ENCODE results near the gene CILP.
A peak's percentile ranks its signal among the peaks of the same experiment; 100 is the strongest.
"Not testable (repeated sequence)": the region's sequence is repeated elsewhere in the genome, so short reads cannot be mapped to it uniquely, and the experiment has no call there.

CILP gene

DNA sequence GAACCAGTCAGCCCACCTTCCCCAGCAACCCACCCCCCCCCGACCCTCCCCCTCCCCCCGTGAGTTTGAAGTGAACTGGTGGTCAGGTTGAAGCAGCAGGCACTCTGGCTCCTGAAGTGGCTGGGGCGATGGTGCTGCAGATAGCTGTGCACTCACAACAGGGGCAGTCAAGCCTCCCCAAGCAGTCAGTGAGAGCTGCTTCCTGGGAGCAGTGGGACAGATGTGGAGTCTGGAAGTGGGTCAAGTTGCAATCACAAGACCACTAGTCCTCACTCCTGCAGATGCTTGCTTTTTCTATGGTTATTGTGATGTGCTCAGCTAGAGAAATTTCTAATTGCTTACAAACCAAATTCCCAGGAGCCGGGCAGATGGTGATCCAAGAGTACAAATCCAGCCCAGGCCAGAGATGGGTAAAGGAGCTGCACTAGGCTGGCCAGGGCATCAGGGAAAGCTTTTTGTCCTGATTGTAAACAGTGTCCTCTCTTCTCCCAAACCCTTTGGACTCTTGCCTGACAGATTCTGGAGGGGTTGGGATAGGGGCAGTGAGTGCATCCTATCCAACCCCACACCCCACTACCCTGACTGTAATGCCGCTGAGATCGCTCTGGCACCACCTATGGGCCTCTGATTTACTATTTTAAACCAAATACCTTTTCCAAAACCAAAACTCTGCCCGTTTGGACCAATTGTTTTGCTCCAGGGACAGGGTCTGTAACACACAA is 16.3 kb downstream of the CILP start:
- ATAC-seq: no peak

DNA sequence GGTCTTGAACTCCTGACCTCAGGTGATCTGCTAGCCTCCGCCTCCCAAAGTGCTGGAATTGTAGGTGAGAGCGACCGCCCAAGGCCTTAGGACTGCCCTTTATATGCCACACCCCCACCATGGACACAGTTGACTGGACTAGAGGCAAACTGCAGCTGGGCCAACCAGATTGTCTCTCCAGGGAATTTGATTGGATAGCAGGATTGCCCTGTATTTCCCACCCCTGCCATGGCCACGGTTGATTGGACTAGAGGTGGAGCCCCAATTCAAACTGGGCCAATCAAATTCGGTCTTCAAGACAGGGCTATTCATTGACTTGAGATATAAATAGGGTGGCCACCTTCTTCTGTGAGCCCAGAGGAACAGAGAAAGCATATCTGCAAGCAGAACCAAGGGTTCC is 19.3 kb downstream of the CILP start:
- no peak for DNase-seq
- no peak for ATAC-seq

More for the DNA sequence above, 16.3 kb downstream of the CILP start:
- no peak for DNase-seq

DNA sequence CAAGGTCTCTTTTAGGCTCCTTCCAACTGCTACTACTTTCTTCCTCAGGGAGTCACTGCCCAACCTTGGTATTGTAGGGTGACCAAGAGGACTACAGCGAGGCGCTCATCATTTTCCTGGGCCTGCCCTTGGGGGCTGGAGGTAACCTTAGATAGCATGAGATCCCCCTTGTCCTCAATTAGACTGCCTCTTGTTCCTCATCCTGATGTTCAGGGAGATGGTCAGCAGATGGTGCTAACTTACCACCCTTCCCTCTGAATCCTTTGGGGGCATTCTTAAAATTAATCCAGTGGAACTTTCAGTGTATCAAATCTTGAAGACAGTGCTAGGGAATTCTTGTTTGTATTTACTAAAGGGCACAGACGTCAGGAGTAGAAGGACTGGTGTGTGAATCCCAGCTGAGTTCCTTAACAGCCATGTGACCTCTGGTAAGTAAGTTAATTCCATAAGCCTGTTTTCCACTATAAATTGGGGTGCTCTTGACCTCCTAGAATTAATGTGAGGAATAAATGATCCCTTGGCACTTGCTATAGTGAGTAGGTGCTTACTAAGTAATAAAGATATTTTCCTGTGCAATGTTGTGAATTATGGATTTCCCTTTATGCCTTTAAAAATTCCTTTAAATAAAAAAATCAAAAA is 22.1 kb downstream of the CILP start:
- ATAC-seq (no peak), DNase-seq (peak; percentile 22)

DNA sequence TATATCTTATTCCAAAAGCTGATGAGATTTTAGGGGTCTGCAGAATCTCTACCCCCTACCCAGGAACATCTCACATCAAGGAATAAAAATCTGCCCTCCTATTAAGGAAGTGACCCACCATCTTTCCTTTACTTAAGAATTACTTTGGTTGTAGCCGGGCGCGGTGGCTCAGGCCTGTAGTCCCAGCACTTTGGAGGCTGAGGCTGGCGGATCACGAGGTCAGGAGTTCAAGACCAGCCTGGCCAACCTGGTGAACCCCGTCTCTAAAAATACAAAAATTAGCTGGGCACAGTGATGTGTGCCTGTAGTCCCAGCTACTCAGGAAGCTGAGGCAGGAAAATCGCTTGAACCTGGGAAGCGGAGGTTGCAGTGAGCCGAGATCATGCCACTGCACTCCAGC is 22.8 kb downstream of the CILP start:
- ATAC-seq, DNase-seq: not testable (repeated sequence)

DNA sequence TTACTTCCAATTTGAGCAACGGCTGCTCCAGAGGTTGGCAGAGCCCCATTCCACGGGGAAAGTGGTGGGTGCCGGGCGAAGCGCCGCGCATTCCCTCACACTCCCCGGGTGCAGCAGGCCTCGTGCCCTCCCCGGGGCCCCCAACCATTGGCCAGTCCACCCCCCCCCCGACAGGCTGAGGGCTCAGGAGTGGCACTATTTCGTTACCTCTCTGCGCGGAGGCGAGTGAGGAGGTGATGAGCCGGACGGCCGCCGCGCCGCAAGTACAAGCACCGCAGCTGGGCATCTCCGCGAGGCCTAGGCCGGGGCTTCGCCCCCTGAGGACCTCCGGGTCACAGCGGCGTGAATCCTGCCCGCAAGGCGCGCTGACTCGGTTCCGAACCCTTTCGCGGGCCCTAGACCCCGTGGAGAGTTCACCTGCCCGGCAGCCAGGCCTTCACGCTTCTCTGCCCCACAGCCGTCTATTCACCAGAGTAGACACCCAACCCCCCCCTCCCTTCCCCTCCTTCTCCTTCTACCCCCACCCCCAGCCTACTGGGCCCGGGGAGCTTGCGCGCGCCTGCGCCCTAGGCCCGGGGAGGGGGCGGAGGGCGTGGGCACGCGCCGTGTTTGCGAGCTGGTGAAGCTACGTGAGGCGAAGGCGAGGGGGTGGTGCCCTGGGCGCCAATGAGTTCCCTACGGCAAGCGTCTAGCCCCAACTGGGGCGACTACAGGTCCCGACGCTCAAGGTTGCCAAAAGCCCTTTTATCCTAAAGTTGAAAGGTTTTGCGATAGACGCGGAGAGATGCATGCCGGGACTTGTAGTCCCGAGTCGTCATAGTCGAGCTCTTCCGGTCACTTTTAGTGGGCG is 26.2 kb downstream of the CILP start, which contains the start of gene CLPX:
TSS of gene CLPX (minus strand) at position 475 of the 850 bp plus-strand sequence. CDS start at position 286, 189 bp downstream.
- ATAC-seq (peak; percentile 95), DNase-seq (peak; percentile 90)

DNA sequence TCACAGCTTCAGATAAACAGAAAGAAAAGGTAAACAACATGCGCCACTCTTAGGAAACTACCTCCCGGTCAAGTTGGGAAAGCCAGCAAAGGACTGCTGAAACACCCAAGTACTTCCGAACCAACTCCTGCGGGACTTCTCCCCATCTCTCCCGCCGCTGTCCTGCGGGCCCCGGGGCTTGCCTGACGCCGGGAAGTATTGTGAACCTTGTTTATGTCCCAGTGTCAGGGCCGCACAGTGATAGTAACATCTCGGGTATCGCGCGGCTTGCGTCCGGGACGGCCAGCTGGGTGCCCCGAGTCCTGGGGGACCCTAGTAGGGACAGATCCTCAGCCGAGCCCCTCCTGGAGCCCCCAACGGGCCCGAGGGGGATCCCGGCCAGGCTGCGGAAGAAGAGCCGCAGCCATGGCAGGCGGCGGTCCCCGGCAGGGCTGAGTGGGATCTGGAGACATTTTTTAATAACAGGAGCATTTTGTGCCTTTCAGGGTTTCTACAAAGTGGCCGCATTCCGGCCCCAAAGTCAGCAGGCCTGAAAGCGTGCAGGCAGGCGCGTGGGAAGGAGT is 26.9 kb downstream of the CILP start:
- DNase-seq (peak; percentile 54), ATAC-seq (no peak)

DNA sequence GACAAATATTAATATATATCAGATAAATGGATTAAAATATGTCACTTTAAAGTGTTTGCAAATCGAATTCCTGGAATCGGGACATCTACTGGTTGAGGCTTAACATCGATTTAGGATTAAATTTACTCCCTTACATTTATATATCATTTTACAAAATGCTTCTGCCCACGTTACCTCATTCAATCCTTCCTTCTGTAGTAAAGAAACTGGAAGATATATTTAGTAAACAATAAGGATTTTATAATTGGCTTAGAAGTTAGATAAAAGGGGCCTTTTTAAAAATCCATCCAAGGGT is 27.5 kb downstream of the CILP start:
- DNase-seq (no peak), ATAC-seq (no peak)

DNA sequence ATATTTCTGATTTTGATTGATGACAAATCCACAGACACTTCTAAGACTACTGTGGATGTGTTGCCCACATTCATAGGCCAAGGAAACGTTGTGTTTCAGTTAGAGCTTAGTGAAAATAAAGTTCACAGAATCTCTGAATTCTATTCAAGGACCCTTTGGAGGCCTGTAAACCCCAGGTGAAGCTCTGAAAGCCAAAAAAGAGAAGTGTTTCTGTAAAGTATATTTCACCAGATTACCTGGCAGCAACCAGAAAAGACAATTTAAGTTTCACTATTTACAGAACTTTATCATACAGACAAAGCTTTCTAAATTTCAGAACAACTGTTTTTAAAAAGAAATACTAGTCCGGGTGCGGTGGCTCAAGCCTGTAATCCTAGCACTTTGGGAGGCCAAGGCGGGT is 28.7 kb downstream of the CILP start:
- no peak for DNase-seq
- no peak for ATAC-seq

DNA sequence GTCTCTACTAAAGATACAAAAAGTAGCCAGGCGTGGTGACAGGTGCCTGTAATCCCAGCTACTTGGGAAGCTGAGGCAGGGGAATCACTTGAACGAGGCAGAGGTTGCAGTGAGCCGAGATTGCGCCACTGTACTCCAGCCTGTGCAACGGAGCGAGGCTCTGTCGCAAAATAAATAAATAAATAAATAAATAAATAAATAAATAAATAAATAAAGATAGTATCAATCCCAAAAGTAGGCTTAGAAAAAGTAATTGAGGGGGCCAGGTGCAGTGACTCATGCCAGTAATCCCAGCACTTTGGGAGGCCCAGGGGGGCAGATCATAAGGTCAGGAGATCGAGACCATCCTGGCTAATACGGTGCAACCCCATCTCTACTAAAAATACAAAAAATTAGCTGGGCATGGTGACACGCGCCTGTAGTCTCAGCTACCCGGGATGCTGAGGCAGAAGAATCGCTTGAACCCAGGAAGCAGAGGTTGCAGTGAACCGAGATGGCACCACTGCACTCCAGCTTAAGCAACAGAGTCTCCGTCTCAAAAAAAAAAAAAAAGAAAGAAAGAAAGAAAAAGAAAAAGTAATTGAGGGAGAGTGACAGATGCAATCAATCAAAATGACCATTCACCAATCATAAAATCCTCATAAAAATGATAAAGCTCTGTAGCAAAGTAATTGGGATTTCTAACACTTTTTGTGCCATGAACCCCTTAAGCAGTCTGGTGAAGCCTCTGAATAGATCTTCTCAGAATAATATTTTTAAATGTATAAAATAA is 29.5 kb downstream of the CILP start:
- ATAC-seq, DNase-seq: not testable (repeated sequence)

DNA sequence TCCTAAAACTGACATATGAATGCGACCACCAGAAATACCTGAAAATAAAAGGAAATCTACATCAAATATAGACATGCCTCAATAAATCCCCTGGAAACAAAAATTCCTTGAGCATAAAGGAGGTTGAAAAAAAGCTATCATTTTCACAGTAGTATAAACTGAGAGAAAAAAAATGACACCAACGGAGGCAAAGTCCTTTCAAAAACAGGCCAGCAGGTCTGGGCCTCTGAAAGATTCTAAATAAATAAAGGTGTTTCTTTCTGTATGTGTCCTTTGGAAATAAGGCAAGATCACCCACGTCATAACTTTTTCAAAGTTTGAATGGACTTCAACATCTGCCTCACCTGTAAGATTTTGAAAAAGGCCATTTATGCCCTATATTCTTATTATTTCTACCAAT is 31.1 kb downstream of the CILP start:
- DNase-seq (no peak), ATAC-seq (no peak)

DNA sequence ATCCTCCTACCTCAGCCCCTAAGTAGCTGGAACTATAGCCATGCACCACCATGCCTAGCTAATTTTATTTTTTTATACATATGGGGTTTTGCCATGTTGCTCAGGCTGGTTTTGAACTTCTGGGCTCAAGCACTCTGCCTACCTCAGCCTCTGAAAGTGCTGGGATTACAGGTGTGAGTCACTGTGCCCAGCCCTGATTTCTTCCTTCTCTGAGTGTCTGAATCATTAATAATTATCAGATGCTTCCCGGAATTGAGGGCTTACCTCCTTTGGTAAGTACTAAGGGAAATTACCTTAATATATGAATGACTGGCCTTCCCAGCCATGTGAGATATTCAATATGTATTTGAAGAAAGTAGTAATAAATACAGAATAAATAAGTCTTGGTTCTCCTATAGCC is 33.4 kb downstream of the CILP start:
- ATAC-seq: no peak
- no peak for DNase-seq

DNA sequence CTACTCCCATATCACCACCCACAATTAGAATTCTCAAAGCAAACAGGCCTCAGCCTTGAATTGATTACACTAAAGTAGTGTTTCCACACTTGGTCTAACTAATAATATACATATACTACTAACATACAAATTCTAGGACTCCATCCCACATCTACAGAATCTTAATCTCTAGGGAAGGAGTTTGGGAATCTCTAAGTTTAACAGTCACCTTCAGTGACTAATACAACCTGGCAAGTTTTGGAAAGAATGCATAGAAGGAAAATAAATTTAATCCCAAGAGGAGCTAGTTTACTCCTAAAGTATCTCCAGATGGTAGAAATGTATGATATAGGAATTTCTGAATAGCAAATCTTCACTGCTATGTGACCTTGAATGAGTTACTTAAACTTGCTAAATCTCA is 35.2 kb downstream of the CILP start:
- DNase-seq: no peak
- no peak for ATAC-seq

DNA sequence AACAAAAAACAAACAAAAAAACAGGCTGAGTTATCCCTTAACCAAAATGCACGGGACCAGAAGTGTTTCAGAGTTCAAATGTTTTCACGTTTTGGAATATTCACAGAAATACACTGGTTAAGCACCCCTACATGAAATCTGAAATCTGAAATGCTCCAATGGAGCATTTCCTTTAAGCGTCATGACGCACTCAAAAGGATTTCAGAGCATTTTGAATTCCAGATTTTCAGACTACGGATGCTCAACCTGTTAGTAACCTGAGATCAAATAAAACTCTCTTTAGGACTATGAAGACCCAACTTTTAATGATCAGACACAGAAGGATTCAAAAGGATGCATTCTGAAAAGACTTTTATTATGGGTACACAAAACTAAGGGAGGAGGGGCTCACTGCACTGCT is 35.8 kb downstream of the CILP start:
- no peak for ATAC-seq

DNA sequence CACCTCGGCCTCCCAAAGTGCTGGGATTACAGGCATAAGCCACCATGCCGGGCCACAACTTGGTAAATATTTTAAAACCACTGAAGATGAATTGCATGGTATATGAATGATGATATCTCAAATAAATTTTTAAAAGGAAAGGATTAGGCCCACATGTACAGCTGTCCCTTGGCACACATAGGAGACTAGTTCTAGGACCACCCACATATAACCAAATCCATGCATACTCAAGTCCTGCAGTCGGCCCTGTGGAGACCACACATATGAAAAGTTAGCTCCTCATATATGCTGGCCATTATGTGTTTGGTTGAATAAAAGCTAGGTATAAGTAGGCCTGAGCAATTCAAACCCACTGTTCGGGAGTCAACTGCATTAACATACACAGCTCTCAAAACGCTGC is 36.8 kb downstream of the CILP start:
- no peak for ATAC-seq
- DNase-seq: no peak

More for the DNA sequence above, 35.8 kb downstream of the CILP start:
- no peak for DNase-seq

DNA sequence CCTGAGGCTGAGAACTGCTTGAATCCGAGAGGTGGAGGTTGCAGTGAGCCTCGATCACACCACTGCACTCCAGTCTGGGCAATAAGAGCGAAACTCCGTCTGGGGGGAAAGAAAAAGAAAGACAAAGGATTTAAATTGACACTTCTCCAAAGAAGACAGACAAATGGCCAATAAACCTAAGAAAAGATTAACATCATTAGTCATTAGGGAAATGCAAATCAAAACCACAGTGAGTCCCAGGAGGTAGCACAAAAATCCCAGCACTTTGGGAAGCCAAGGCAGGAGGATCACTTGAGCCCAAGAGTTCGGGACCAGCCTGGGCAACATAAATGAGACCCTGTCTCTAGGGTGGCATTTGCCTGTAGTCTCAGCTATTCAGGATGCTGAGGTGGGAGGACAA is 38.7 kb downstream of the CILP start:
- ATAC-seq (no peak), DNase-seq (no peak)

DNA sequence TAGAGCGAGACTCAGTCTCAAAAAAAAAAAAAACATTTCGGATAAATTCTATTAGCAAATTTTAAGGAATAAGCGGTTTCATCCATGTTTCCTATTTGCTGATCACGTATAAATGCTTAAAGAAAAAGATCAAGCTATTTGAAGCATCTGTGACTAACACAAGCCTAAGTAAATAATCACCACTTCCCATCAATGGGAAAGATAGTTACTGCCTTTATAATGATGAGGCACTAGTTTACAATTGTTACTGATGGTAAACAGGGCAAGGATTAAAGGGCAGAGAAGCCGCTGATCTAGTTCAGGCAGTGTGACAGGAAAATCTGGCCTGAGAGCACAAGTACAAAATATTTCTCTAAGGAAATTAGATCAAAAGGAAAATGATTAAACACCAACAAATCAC is 39.8 kb downstream of the CILP start:
- no peak for ATAC-seq
- DNase-seq: no peak

DNA sequence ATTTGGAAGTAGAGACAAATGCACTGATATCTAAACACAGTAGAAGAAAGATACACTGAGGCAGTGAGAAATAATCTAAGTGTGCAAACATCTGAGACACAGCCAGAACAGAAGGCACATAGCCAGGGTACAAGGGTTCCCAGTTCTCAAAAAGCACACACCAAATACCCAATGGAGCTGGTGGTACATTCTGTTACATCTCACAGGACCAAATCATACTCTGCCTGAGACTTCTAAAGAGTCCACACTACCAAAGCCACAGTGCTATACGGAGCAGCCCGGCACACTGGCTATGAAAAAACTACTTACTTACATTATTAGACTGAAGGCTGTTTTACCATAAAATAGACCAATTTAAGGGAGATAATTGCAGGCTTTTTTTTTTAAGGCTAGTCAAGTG is 45.4 kb downstream of the CILP start:
- DNase-seq: no peak
- no peak for ATAC-seq

DNA sequence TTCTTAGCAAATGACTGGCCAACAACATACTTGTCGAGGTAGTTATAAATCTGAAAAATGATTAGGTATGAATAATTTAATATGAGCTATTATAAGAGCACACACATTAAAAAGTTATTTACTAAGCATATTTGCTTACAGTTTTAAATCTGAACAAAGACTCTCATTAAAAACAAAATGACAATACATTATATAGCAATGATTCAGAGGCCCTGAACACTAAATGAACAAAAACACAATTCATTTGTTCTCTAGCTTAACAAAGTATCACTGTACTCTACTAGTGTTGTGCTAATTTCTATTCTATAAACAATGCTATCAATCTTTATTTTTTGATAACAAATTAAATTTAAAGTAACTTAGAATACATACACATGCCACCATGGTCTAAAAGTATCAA is 47.1 kb downstream of the CILP start:
- DNase-seq: no peak
- no peak for ATAC-seq

DNA sequence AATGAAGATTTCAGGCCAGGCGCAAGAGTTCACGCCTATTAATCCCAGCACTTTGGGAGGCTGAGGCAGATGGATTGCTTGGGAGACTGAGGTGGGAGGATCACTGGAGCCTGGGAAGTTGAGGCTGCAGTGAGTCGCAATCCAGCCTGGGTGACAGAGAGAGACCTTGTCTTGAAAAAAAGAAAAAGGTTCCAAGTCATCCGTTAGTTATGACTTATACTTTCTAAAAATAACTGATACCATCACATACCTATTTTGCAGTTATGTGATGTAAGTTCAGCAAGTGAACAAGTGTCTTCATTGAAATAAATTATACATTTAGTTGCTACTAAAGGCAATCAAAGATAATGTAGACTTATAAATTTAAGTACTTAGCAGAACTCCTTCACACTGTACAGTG is 48.2 kb downstream of the CILP start:
- ATAC-seq (no peak), DNase-seq (no peak)

DNA sequence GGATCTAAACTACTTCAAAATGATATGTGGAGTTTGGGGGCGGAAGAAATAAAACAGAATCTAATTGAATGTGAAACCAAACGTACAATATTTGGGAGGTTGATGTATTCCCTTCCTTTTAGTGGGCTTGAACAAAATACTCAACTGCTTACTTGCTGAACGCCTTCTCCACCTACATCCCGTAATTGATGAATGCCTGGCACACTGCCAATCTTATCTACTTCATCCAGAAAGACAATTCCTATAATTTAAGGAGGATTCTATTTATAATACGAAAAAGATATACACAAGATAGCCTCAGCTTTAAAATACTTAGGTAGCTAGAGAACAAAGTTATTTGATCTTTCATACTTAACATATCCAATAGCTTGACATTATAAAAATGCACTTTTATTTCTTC is 54.6 kb downstream of the CILP start:
- DNase-seq: no peak
- ATAC-seq: no peak

DNA sequence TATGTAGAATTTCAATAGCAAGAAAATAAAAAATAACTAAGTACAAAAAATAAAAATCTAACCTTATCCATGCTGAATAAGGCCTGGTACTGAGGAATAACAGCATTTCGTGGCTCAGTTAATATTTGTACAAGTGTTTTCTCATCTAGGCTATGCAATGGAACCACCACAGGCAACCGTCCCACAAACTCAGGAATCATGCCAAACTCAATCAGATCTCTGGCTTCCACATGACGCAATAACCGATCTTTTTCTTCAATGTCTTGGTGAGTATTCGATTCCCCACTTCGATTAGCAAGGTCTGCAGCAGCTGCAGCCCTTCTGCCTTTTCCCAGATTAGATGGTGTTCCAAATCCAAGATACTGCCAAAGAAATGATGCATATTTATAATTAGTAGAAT is 56.6 kb downstream of the CILP start:
- ATAC-seq: no peak
- DNase-seq: no peak

DNA sequence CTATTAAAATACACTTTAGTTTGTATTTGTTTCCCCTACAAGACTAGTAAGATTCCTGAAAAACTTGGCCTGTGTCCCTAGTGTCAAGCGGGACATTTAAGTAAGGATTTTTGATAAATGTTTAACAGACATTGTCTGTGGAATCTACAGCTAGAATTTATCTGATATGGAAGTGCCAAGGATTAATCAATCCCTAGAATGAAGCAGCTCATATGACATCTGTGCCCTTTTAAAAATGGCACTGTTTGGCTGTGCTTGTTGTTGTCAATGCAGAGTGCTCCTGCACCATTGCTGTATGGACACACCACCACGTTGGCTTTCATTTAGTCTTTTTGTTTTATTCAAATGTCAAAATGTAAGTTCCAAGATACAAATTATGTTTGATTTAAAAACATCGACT is 63.4 kb downstream of the CILP start:
- ATAC-seq: no peak
- DNase-seq: no peak

Measured in stimulated activated naive CD8-positive, alpha-beta T cell treated with anti-CD3 and anti-CD28 coated beads, Interleukin-15, Interleukin-2, amounts not matched to agents 100 U/mL and 50 U/mL, for 24 hours (primary cell).